NCI-H1436 (cell line): ENCODE measurements around the gene TRA2A.
"Not testable (repeated sequence)": the region's sequence is repeated elsewhere in the genome, so short reads cannot be mapped to it uniquely, and the experiment has no call there.

Source experiments
- DNase-seq: peaks from one replicate; lab custom pipeline; 2025; lab: John Stamatoyannopoulos, UW

The TRA2A gene

DNA sequence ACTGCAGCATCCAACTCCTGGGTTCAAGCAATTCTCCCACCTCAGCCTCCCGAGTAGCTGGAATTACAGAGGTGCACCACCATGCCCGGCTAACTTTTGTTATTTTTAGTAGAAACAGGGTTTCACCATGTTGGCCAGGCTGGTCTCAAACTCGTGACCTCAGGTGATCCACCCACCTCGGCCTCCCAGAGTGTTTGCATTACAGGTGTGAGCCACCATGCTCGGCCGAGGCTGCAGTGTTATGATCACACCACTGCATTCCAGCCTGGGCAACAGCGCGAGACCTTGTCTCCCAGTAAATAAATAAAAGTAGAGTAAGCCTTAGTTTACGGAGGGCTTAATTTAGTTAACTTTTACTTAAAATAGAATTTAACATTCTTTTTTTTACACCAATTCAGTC, 37.8 kb downstream of the TRA2A start:
- no peak for DNase-seq

- no peak for DNase-seq
Measured at GRCh38 chr7:23491502-23491901, 40.3 kb downstream of the TRA2A start.

GRCh38 chr7:23490357-23491135, 41.2 kb downstream of the TRA2A start:
- DNase-seq, result no peak

DNA sequence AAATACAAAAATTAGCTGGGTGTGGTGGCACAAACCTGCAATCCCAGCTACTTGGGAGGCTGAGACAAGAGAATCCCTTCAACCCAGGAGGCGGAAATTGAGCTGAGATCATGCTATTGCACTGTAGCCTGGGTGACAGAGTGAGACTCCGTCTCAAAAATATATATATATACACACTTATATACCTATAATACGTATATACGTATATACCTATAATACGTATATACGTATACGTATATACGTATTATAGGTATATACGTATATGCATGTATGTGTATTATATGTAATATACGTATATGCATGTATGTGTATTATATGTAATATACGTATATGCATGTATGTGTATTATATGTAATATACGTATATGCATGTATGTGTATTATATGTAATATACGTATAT, 43.1 kb downstream of the TRA2A start:
- DNase-seq, result not testable (repeated sequence)

- DNase-seq, result no peak
Measured at GRCh38 chr7:23487670-23488069, 44.1 kb downstream of the TRA2A start.

- DNase-seq, result no peak
Measured at GRCh38 chr7:23486002-23486773, 45.6 kb downstream of the TRA2A start.

DNA sequence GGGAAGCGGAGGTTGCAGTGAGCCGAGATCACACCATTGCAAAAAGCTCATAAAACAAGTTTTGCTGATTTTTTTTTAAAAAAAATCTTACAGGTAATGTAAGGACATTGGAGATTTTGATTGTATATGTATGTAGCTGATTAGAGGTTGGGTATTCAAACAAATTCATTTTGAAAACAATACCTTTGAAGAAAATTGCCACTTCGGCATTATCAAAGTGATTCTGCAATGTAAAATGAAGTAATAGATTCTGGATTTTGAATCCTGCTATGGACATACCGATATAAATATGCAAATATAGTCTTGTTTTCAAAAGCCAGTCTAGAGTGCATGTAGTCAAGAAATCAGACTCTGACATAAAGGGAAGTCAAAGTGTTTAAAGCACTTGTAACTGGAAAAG, 49.1 kb downstream of the TRA2A start:
- DNase-seq, result no peak

DNA sequence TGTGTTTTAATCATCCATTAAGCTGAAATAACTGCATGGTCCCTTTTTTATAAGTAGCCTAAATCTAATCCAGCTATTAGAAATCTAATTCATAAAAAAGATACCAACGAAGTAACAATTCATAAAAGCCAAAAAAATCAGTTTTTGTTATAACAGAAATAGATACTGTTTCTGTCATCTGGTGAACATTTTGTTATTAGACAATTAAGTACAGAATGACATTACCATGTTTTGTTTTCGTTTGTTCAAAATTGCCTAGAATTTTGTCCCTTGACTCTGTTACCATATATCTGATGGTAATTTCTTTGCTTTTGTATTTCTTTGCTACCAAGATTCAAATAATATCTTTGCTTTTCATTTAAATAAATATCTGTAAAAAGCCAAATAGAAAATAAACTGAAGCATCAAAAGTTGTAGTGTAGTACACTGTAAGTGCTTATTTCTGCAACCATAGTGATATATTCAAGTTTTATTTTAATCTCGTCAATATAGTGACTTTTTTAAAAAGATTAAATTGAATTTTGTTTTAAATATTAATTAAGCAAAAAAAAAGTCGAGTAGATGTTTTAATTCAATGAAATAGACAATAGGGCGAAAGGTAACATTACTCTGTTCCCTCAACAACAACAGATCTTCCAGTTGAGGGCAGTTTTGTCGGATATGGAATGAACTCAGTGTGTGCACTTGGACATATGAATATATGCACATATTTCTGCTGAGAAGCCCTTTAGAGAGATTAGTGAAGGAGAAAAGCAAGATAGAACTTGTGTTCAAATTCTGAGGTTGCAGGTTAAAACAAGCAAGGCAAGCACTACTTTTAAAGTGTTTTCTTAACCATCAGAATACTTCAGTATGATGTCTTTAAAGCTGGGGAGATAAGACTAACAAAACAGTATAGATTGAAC, 53.6 kb downstream of the TRA2A start:
- no peak for DNase-seq

DNA sequence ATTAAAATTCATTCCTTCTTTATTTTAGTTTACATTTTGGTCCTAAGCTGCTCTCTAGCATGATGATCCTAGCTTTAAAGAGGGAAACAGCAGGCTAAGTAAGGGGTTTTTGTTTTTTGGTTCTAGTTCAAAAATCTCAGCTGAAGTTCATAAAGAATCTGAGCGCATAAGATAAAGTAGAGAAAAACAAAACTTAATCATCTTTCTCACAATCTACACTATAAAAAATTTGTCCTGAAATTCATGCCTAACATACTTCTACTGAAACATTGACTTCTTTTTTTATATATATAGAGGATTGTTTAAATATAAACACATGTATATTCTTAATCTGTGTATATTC, 54.7 kb downstream of the TRA2A start:
- DNase-seq, result no peak

- no peak for DNase-seq
Measured at GRCh38 chr7:23476286-23477156, 55.3 kb downstream of the TRA2A start.

GRCh38 chr7:23475576-23475839, 56.3 kb downstream of the TRA2A start:
- no peak for DNase-seq

DNA sequence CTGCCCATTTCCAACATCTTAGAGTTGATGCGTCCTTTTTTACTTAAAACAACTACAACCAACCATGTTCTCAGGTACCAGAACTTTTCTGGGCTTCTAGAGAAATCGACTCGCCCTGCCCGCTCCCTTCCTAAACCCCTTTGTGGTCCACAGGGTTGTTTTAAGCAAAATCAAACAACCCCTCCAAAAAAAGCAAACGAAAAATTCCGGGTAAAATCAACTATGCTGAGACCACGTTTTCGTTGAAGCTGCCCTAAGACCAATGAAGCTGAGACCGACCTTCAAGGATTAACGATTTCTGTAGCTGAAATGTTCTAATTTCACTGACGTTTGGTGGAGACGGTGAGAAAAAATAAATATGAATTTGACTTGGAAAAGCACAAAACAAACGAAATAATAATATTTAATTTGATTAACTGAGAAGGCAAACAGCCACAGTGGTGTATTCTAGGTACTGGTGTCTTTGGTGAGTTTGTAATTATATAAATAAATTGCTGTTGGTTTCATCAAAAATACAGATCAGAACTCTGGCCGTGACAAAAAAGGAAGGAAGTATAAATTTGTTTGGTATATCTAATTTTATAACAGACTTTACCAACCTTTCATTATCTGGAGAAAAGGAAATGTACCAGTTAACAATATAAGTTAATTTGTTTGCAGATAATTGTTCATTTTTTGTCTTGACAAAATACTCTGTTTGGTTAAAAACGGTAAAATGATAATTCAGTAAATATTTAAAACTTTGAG, 56.8 kb downstream of the TRA2A start:
- DNase-seq, result no peak

GRCh38 chr7:23474094-23474828, 57.5 kb downstream of the TRA2A start:
- peak; percentile 96 for DNase-seq

GRCh38 chr7:23473844-23474093, 58.0 kb downstream of the TRA2A start:
- no peak for DNase-seq

- DNase-seq, result no peak
Measured at GRCh38 chr7:23472956-23473843, 58.6 kb downstream of the TRA2A start.

- no peak for DNase-seq
Measured at GRCh38 chr7:23472556-23472955, 59.2 kb downstream of the TRA2A start.

DNA sequence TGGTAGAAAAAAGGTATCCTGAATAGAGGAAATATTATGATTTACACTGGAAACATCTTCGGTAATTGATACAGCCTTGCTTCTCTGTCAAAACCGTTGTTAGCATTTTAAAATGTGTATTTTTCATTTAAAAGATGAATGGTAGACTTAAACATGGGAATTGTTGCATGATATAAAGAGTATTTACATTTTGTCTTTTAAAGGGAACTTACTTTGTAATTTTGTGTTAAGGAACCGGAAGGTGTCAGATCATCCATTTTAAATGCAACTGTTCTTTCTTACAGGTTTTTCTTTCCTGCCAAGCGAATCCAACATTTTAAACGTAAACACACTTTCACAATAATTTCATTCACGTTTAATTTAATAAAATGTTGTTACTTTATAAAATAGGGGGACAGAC, 59.7 kb downstream of the TRA2A start:
- DNase-seq, result no peak

GRCh38 chr7:23471106-23471859, 60.5 kb downstream of the TRA2A start:
- peak; percentile 92 for DNase-seq
